ENCODE measurements around the gene OXLD1. TPM values are rescaled to one million over a fixed set of nuclear protein-coding genes. Genes with fewer than 3 reads are reported as not detected.

Gene OXLD1
- total RNA-seq, 1 experiment from 2014 or later, result 42.8 TPM

- DNase-seq (ENCODE audit: low read depth, low spot score) (no peak), ATAC-seq (peak; percentile 85)
- Histone ChIP-seq H3K36me3 (ENCODE audit: control insufficient read depth, insufficient read depth, low read length) (peaks cover 20% of the 10 kb centered on the region; the same call in 1 of the 2 replicates), H3K4me1 (ENCODE audit: control insufficient read depth, insufficient read depth, low read length) (peaks cover 17% of the 10 kb centered on the region), H3K4me3 (ENCODE audit: low read depth in 2 of 2, low read length in 2 of 2) (peak within 1 kb of the TSS; percentile 96 to 98), H3K27ac (ENCODE audit: low read length) (peak within 1 kb of the TSS; percentile 96), H3K9me3 (ENCODE audit: control insufficient read depth, insufficient read depth, low read depth, low read length) (no peaks in the 10 kb centered on the region), H3K27me3 (ENCODE audit: control insufficient read depth, insufficient read depth, low read length) (no peaks in the 10 kb centered on the region)
- peak; percentile 96; the same call in 1 of the 2 replicates for TF ChIP-seq SIN3A (IDR thresholded peaks at IDR 0.05; ENCODE audit: borderline replicate concordance, insufficient read depth, low read depth, low read length)
- TF ChIP-seq TCF7L2 (IDR thresholded peaks at IDR 0.05; ENCODE audit: low read depth, low read length), result no peak
- peak in 1 of 2 experiments; percentile 0; a peak in 1 of 4 replicates for TF ChIP-seq REST (IDR thresholded peaks at IDR 0.05; ENCODE audit: insufficient read depth in 1 of 2, low read depth in 2 of 2, low read length in 1 of 2)
- peak; percentile 97 for TF ChIP-seq POLR2AphosphoS5 (IDR thresholded peaks at IDR 0.05; ENCODE audit: low read depth, low read length)
- TF ChIP-seq CTCF (IDR thresholded peaks at IDR 0.05), result no peak
- in situ Hi-C loops (cut with HindIII; ENCODE audit: low pct_unique_long_range_greater_than_20kb, low sequenced_read_pairs), result no loop called here
- TSS peak; percentile 92 for BruUV-seq (replicated peaks)
- ChIA-PET POLR2A (interaction anchor here (0.5 to 0.9 kb wide), 6 partner anchors 9 to 233 kb away, joined by 3 to 7 read pairs (median 4); partner anchors contain the start of genes P4HB and SLC25A10), CTCF (interaction anchor here (0.6 kb wide), 1 partner anchor 567 kb away, joined by 4 read pairs; no protein-coding TSS in a partner anchor)
- intact Hi-C loops (cut with micrococcal nuclease; ENCODE audit: unreplicated experiment), result no loop called here
Measured at GRCh38 chr17:81702934-81703746, 36.7 kb upstream of the OXLD1 start, which contains the start of gene MRPL12. Gene MRPL12, plus strand, starts transcription at chr17:81703367. Its CDS starts 135 bp downstream, at chr17:81703502.

GRCh38 chr17:81701288-81702071, 35.1 kb upstream of the OXLD1 start:
- TF ChIP-seq CTCF (IDR thresholded peaks at IDR 0.05), result peak; percentile 50; the same call in 1 of the 2 replicates
- no peak for TF ChIP-seq SIN3A (IDR thresholded peaks at IDR 0.05; ENCODE audit: borderline replicate concordance, insufficient read depth, low read depth, low read length)
- TF ChIP-seq TCF7L2 (IDR thresholded peaks at IDR 0.05; ENCODE audit: low read depth, low read length), result peak; percentile 41; the same call in 1 of the 2 replicates
- Histone ChIP-seq H3K36me3 (ENCODE audit: control insufficient read depth, insufficient read depth, low read length) (peaks cover 22% of the 10 kb centered on the region), H3K9me3 (ENCODE audit: control insufficient read depth, insufficient read depth, low read depth, low read length) (no peaks in the 10 kb centered on the region), H3K4me3 (ENCODE audit: low read depth in 2 of 2, low read length in 2 of 2) (peak overlapping the region; percentile 96 to 98), H3K27me3 (ENCODE audit: control insufficient read depth, insufficient read depth, low read length) (no peaks in the 10 kb centered on the region), H3K27ac (ENCODE audit: low read length) (peak overlapping the region; percentile 96), H3K4me1 (ENCODE audit: control insufficient read depth, insufficient read depth, low read length) (peaks cover 17% of the 10 kb centered on the region)
- BruUV-seq (replicated peaks), result no TSS peak
- ChIA-PET POLR2A (no interaction called here), CTCF (no interaction called here)
- in situ Hi-C loops (cut with HindIII; ENCODE audit: low pct_unique_long_range_greater_than_20kb, low sequenced_read_pairs), result no loop called here
- no peak for DNase-seq (ENCODE audit: low read depth, low spot score)
- ATAC-seq, result peak; percentile 49
- intact Hi-C loops (cut with micrococcal nuclease; ENCODE audit: unreplicated experiment), result no loop called here

Data from Panc1 (cell line).